Vagina (tissue), 2 donors: ENCODE results near the gene ZMAT2. TPM values are rescaled to one million over a fixed set of nuclear protein-coding genes. Genes with fewer than 3 reads are reported as not detected.
"Not testable (repeated sequence)": the region's sequence is repeated elsewhere in the genome, so short reads cannot be mapped to it uniquely, and the experiment has no call there.

Source experiments
- DNase-seq, 2 donors: peaks; one replicate each; pipeline ENCODE4 v3.0.0-alpha.2; 2017; ENCODE audit errors: extremely low spot score in 2 of 2
- H3K27ac ChIP-seq: fragments of 200-600 bp; sonication (generic); one replicate; pipeline ENCODE4 v1.5.1; 2019
- H3K27me3 ChIP-seq: fragments of 200-600 bp; sonication (generic); one replicate; pipeline ENCODE4 v1.5.1; 2019
- H3K36me3 ChIP-seq, 2 donors: fragments of 200-600 bp; sonication (generic); one replicate each; pipeline ENCODE4 v1.5.1; 2017 to 2019
- H3K4me1 ChIP-seq: fragments of 200-600 bp; sonication (generic); one replicate; pipeline ENCODE4 v1.5.1; 2019
- H3K4me3 ChIP-seq, 2 donors: fragments of 200-600 bp; sonication (generic); 1 replicate in 1 of 2; 2 replicates in 1 of 2; pipeline ENCODE4 v1.5.1; 2016 to 2019
- H3K9me3 ChIP-seq: fragments of 200-600 bp; sonication (generic); one replicate; pipeline ENCODE4 v1.5.1; 2019
- CTCF ChIP-seq, 3 experiments: fragments of 450-650 bp in 2 of 3; fragments of 200-600 bp in 1 of 3; sonication (generic) in 1 of 3; IDR thresholded peaks; one replicate each; pipeline ENCODE4 v1.5.1; 2017 to 2019; ENCODE audit warnings: antibody characterized with exemption in 3 of 3, mild to moderate bottlenecking in 2 of 3, moderate library complexity in 2 of 3
- POLR2A ChIP-seq, 2 donors: fragments of 450-650 bp; IDR thresholded peaks; one replicate each; pipeline ENCODE4 v1.6.1; 2017; ENCODE audit warnings: antibody characterized with exemption in 2 of 2, mild to moderate bottlenecking in 2 of 2, moderate library complexity in 2 of 2
- POLR2AphosphoS5 ChIP-seq, 2 donors: sonication (generic); formaldehyde crosslinking; IDR thresholded peaks; one replicate each; pipeline ENCODE4 v1.9.0; 2017; ENCODE audit warnings: antibody characterized with exemption in 2 of 2, mild to moderate bottlenecking in 2 of 2, low read depth in 1 of 2; ENCODE audit not compliant: insufficient read depth in 1 of 2
- intact Hi-C: fragments of 100-400 bp; cut with DNase I; formaldehyde crosslinking; loops from one replicate; pipeline ENCODE4 v1.15.1; 2023
- total RNA-seq: library from RNA; depleted of rRNA; stranded (reverse); fragments of >200 nt; gene quantifications from one replicate; pipeline ENCODE4 v1.2.3, GENCODE V29; 2016

The ZMAT2 gene
- total RNA-seq, 1 donor from 2014 or later = 22.6 TPM

DNA sequence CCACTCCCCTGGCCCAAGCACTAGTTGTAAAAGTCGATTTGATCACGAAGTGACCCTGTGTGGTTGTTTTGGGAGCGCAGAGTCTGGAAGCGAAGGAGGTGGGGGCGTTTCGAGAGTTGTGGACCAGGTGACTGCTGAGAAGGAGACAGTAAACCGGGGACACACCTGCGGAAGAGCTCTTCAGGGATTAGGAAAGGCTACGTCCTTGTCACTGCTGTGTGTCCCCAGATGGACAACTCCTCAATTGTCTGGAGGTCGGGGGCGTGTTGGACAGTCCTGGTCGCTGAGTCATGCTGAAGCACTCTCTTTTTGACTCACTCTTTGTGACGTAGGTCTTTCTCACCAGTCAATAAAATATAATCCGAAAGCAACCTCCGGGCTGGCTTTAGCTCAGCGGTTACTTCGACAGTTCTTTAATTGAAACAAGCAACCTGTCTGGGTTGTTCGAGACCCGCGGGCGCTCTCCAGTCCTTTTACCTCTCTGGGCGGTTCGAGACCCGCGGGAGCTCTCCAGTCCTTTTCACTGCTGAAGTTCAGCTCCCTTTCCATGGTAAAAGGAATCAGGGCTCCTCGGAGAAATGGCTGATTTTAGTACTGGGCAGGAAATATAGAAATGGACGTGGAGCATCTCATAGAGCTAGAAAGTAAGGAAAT lies 10.8 kb downstream of the ZMAT2 start:
- Histone ChIP-seq H3K9me3 (no peaks in the 10 kb centered on the region), H3K4me3 (peak overlapping the region; percentile 55 to 66), H3K27me3 (no peaks in the 10 kb centered on the region), H3K36me3 (peaks cover 0 to 9% of the 10 kb centered on the region in 2 donors), H3K4me1 (peaks cover 3% of the 10 kb centered on the region), H3K27ac (peak overlapping the region; percentile 96)
- peak in 1 of 2 donors; percentile 98 for DNase-seq
- TF ChIP-seq CTCF (IDR thresholded peaks at IDR 0.05) = no peak
- TF ChIP-seq POLR2A (IDR thresholded peaks at IDR 0.05) = peak in 1 of 2 donors; percentile 5
- peak; percentile 69 to 90 for TF ChIP-seq POLR2AphosphoS5 (IDR thresholded peaks at IDR 0.05; ENCODE audit: insufficient read depth in 1 of 2, low read depth in 1 of 2)
- intact Hi-C loops = no loop called here

- intact Hi-C loops = no loop called here
- TF ChIP-seq POLR2A (IDR thresholded peaks at IDR 0.05) (no peak), POLR2AphosphoS5 (IDR thresholded peaks at IDR 0.05; ENCODE audit: insufficient read depth in 1 of 2, low read depth in 1 of 2) (no peak), CTCF (IDR thresholded peaks at IDR 0.05) (no peak)
- peak overlapping the region; percentile 96 for H3K27ac ChIP-seq
- H3K4me3 ChIP-seq = no peak overlapping the region
- no peaks in the 10 kb centered on the region for H3K27me3 ChIP-seq
- peaks cover 0 to 2% of the 10 kb centered on the region in 2 donors for H3K36me3 ChIP-seq
- no peaks in the 10 kb centered on the region for H3K9me3 ChIP-seq
- H3K4me1 ChIP-seq = peaks cover 3% of the 10 kb centered on the region
- no peak for DNase-seq
Measured at GRCh38 chr5:140711794-140712193, 11.5 kb downstream of the ZMAT2 start.

DNA sequence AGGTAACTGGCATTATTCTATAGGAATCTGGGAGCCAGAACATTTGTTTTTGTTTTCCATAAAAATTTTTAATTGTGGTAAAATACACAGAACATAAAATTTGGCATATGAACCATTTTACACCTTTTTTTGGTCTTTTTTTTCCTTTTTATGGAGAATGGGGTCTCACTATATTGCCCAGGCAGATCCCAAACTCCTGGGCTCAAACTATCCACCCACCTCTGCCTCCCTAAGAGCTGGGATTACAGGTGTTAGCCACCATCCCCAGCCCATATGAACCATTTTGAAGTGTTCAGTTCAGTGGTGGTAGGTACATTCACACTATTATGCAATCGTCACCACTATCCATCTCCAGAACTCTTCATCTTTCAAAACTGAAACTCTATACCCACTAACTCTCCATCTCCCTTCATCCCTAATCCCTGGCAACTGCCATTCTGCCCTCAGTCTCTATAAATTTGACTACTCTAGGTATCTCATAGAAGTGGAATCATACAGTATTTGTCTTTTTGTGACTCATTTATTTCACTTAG lies 13.4 kb downstream of the ZMAT2 start:
- Histone ChIP-seq H3K27me3 (no peaks in the 10 kb centered on the region), H3K4me1 (peaks cover 3% of the 10 kb centered on the region), H3K27ac (no peak overlapping the region), H3K9me3 (no peaks in the 10 kb centered on the region), H3K36me3 (no peaks in the 10 kb centered on the region), H3K4me3 (no peak overlapping the region)
- TF ChIP-seq POLR2AphosphoS5 (IDR thresholded peaks at IDR 0.05; ENCODE audit: insufficient read depth in 1 of 2, low read depth in 1 of 2) = no peak
- TF ChIP-seq CTCF (IDR thresholded peaks at IDR 0.05) = no peak
- TF ChIP-seq POLR2A (IDR thresholded peaks at IDR 0.05) = no peak
- intact Hi-C loops = no loop called here
- DNase-seq = no peak

DNA sequence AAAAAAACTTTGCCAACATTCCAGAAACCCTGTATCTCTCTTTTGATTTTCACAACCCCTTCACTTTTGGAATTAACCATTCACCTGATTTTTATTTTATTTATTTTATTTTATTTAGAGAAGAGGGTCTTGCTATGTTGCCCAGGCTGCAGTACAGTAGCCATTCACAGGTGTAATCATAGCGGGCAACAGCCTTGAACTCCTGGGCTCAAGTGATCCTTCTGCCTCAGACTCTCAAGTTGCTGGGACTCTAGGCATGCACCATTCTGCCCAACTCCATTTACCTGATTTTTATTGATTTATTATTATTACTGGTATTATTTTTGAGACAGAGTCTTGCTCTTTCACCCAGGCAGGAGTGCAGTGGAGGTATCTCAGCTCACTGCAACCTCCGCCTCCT lies 16.0 kb downstream of the ZMAT2 start:
- DNase-seq, H3K27ac ChIP-seq, H3K27me3 ChIP-seq, H3K36me3 ChIP-seq, H3K4me3 ChIP-seq, H3K9me3 ChIP-seq, H3K4me1 ChIP-seq, intact Hi-C loops: not testable (repeated sequence)

DNA sequence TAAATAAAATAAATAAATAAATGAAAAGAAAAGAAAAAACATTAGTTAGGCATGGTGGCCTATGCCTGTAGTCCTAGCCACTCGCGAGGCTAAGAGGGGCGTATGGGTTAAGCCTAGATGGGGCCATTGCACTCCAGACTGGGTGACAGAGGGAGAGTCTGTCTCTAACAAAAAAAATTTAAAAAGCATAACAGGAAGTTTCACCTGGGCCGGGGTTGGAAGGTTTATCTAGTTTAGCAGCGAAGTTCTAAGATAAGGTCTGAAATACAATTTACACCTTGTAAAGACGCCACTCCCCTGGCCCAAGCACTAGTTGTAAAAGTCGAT lies 18.0 kb downstream of the ZMAT2 start:
- TF ChIP-seq POLR2A (IDR thresholded peaks at IDR 0.05) = no peak
- TF ChIP-seq POLR2AphosphoS5 (IDR thresholded peaks at IDR 0.05; ENCODE audit: insufficient read depth in 1 of 2, low read depth in 1 of 2) = no peak
- no peaks in the 10 kb centered on the region for H3K27me3 ChIP-seq
- peak overlapping the region in 1 of 2 donors; percentile 16 for H3K4me3 ChIP-seq
- no peak for DNase-seq
- no peaks in the 10 kb centered on the region for H3K36me3 ChIP-seq
- no peaks in the 10 kb centered on the region for H3K4me1 ChIP-seq
- intact Hi-C loops = no loop called here
- H3K27ac ChIP-seq = no peak overlapping the region
- H3K9me3 ChIP-seq = no peaks in the 10 kb centered on the region

- H3K4me3 ChIP-seq, H3K9me3 ChIP-seq, intact Hi-C loops: not testable (repeated sequence)
Measured at GRCh38 chr5:140720738-140721137, 20.5 kb downstream of the ZMAT2 start.

GRCh38 chr5:140721395-140721794 lies 21.1 kb downstream of the ZMAT2 start:
- DNase-seq, H3K27ac ChIP-seq, H3K27me3 ChIP-seq, intact Hi-C loops, H3K4me1 ChIP-seq, H3K4me3 ChIP-seq, H3K36me3 ChIP-seq, H3K9me3 ChIP-seq: not testable (repeated sequence)

More at GRCh38 chr5:140720738-140721137, 20.5 kb downstream of the ZMAT2 start:
- DNase-seq, H3K27ac ChIP-seq, H3K36me3 ChIP-seq, H3K27me3 ChIP-seq, H3K4me1 ChIP-seq: not testable (repeated sequence)
